GM20431 (cell line): ENCODE measurements around the gene AMH.

ENCODE experiments used
- in situ Hi-C: fragments of 300-500 bp; cut with MseI, MboI; formaldehyde crosslinking; loops from one replicate; pipeline ENCODE4 v1.15.0; 2020; ENCODE audit warnings: low sequenced_read_pairs; ENCODE audit not compliant: unreplicated experiment

Gene AMH

GRCh38 chr19:2233601-2234280 is 15.4 kb upstream of the AMH start:
- in situ Hi-C loops = no loop called here

GRCh38 chr19:2234996-2235380 is 14.1 kb upstream of the AMH start:
- in situ Hi-C loops = no loop called here

- in situ Hi-C loops = no loop called here
Observed at GRCh38 chr19:2235381-2236063, 13.6 kb upstream of the AMH start.

GRCh38 chr19:2236064-2236313 is 13.1 kb upstream of the AMH start:
- in situ Hi-C loops = no loop called here

GRCh38 chr19:2236314-2237050 is 12.6 kb upstream of the AMH start, which contains the start of the genes PLEKHJ1 and SF3A2:
PLEKHJ1 (minus strand) TSS chr19:2236329; CDS start chr19:2236248, 81 bp downstream.
SF3A2 (plus strand) TSS chr19:2236824; CDS start chr19:2243419, 6,595 bp downstream.
- in situ Hi-C loops = no loop called here

GRCh38 chr19:2237051-2237868 is 11.9 kb upstream of the AMH start:
- in situ Hi-C loops = no loop called here

DNA sequence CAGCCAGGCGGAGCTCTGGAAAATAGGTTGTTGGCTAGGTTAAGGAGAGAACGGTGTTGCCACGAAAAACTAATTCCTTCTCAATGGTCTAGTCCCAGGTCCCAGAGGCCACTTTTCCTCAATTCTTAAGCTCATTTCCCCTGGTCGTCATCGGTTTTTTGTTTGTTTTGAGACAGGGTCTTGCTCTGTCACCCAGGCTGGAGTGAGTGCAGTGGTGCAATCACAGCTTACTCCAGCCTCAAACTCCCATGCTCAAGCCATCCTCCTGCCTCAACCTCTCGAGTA is 11.3 kb upstream of the AMH start:
- in situ Hi-C loops = no loop called here

DNA sequence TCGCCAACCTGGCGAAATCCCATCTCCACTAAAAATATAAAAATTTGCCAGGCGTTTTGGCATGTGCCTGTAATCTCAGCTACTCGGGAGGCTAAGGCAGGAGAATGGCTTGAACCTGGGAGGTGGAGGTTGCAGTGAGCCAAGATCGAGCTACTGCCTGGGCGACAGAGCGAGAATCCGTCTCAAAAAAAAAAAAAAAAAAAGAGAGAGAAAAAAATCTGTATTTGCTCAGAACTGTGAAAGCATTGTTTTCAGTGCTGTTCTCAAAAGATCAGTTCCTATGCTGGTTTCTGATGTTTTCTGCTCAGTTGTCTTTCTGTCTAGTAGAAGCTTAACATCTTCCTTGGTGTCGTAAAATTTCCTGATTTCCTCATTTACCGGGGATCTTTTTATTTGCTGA is 9.9 kb upstream of the AMH start:
- in situ Hi-C loops = no loop called here

DNA sequence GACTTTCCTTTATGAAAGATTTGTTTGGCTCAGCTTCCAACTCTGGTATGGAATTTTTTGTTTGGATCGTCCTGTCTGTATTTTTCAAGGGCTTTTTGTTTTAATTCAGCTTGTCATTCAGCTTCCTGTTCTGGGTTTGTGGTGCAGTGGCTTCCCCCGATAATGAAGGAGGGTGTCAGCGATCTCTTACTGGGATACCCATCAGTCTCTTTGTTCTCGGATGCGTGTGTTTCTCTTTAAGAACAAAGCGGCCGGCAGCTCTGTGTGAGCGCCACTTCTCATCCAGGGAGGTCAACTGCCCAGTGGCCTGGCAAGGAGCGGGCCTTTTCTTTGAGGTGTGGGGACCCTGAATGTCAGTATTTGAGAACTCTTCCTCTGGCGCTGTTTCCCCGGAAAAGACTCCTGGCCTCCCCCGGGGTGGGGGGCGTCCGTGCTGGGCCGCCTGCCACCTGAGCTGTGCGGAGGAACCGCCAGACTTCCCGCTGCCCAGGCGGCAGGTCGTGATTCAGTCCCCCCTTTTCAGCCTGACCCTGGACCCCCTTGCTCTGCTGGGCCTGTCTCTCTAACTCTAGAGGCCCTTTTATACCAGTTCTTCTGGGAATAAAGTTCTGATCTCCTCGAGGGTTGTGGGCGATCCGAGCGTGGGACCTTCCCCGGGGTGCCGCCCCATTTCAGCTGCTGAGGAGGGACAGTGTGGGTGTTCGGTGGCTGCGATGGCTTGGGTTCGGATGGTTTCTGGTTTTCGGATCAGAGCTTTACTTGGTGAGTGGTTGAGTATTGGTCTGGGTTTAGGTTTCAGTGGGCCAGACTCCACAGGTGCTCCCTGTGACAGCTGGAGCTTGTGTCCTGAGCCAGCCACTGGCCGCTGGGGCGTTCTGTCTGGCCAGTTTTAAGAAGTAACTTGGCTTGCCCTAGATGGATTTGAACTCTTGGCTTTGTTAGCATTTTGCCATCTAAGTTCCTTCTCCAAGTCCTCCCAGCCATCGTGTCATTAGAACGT is 9.1 kb upstream of the AMH start:
- in situ Hi-C loops = no loop called here

DNA sequence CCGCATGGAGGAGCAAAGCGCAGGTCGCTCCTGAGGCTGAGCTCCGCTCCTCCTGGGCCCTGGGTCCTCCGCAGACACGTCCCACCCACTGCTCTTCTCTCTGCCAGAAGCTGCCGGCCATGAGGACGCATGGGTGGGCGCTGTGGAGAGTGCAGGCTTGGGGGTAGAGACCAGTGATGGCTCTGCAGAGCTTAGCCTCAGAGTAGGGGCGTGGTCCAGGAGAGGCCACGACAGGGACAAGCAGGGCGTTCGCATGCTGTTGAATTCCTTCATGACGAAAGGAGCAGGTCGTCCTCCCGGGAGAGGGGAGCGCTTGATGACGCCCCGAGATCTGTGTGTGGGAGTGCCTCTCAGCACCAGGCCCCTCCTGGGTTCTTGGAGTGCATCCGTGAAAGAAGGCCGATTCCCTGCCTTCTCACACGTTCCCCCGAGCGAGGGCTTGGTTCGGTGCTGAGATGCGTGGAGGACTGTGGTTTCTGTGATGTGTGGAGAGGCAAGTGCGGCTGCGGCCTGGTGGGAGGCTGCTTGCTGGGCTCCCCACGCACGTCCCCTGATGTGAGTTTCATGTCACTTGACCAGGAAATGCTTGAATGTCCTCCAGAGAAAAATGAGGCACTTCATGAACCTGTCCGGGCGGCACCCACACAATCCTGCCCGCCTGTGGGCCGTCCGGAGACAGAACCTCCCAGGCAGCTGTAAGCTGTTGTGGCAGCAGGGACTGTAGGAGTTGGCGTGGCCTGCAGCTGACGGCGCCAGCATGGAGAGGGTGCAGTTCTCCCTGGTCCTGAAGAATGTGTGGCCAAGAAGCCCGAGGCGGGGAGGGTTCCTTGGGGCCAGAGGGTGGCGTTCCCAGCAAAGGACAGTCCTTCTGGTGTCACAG is 8.0 kb upstream of the AMH start:
- in situ Hi-C loops = no loop called here

DNA sequence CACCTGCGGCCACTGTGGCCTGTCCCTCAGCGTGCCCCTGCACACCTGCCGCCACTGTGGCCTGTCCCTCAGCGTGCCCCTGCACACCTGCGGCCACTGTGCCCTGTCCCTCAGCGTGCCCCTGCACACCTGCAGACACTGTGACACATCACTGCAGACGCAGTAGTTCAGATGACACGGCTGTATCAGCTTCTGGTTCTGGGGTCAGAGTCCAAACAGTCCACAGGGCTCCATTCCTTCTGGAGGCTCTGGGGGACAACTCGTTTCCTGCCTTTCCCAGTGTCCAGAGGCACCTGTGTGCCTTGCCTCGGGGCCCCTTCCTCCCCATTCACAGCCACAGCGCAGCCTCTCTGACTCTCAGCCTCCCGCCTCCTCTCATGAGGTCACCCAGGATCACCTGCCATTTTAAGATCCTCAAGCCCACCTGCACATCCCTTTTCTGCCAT is 7.0 kb upstream of the AMH start:
- in situ Hi-C loops = no loop called here

DNA sequence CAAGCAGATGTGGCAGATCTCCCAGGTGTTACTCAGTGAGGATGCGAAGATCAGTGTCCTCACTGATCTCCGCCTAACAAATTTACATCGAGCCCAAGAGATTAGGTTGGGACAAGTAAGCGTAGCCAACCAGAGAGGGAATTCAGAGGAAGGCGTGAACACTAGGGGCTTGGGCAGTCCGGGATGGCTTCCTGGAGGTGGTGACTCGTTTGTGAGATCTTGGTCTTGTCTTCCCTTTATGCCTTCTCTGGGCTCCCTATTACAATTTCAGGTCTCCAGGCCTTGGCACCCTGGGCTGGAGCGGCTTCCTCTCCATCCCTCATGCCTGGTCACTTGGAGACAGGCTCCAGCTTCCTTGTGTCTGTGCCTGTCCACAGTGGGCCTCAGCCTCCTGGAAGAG is 6.3 kb upstream of the AMH start:
- in situ Hi-C loops = no loop called here

- in situ Hi-C loops = no loop called here
Observed at GRCh38 chr19:2243274-2244124, 5.6 kb upstream of the AMH start.

- in situ Hi-C loops = no loop called here
Observed at GRCh38 chr19:2244125-2244411, 5.1 kb upstream of the AMH start.

DNA sequence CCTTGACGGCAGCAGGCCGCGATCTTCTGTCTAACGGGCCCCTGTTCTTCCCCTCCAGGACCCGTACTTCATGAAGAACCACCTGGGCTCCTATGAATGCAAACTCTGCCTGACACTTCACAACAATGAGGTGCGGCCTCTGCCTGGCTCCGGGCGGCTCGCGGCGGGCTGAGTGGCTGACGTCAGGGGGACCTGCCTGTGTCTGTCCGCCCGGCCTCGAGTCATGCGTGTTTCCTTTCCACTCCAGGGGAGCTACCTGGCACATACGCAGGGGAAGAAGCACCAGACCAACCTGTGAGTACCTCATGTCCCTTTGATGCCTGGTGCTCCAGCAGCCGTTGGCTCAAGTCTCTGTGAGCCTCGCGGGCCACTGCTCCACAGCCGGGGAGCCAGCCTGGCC is 4.6 kb upstream of the AMH start:
- in situ Hi-C loops = no loop called here

DNA sequence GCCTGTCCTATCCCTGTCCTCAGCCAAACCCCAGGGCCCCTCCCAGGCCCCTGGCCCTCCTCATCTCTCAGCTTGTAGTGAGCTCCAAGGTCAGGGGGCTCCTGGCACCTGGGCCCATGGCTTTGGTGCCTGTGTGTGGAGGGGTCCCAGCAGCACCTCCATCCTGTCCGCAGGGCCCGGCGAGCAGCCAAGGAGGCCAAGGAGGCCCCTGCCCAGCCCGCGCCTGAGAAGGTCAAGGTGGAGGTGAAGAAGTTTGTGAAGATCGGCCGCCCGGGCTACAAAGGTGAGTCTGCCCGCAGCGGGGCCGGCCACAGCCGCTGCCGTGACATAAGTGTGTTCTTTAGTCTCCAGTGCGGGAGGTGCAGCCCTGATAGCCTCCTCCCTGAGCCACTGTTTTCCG is 3.9 kb upstream of the AMH start:
- in situ Hi-C loops = no loop called here

- in situ Hi-C loops = no loop called here
Observed at GRCh38 chr19:2246014-2246620, 3.0 kb upstream of the AMH start.
